Smooth muscle cell (in vitro differentiated cells): Measurements from ENCODE around the gene FNDC4. TPM values are rescaled to one million over a fixed set of nuclear protein-coding genes. Genes with fewer than 3 reads are reported as not detected.

Experiments used
- DNase-seq: peaks from one replicate; lab custom pipeline; 2025; ENCODE audit not compliant: unreplicated experiment; lab: John Stamatoyannopoulos, UW
- H2AFZ ChIP-seq: fragments of 200-600 bp; sonication (generic); 2 replicates; pipeline ENCODE4 v1.6.0; 2016; ENCODE audit warnings: antibody characterized with exemption, low read depth, mild to moderate bottlenecking
- H3F3A ChIP-seq: fragments of 200-600 bp; sonication (generic); 2 replicates; pipeline ENCODE4 v1.6.0; 2017; ENCODE audit warnings: antibody characterized with exemption, low read depth
- H3K27ac ChIP-seq: fragments of 200-600 bp; sonication (generic); 2 replicates; pipeline ENCODE4 v1.5.1; 2016; ENCODE audit warnings: low read depth, mild to moderate bottlenecking
- H3K27me3 ChIP-seq: fragments of 200-600 bp; sonication (generic); 2 replicates; pipeline ENCODE4 v1.6.1; 2016; ENCODE audit warnings: low read depth, mild to moderate bottlenecking
- H3K36me3 ChIP-seq: fragments of 200-600 bp; sonication (generic); 2 replicates; pipeline ENCODE4 v1.5.1; 2016; ENCODE audit warnings: low read depth
- H3K4me1 ChIP-seq: fragments of 200-600 bp; sonication (generic); 2 replicates; pipeline ENCODE4 v1.5.1; 2016; ENCODE audit warnings: low read depth
- H3K4me2 ChIP-seq: fragments of 200-600 bp; sonication (generic); 2 replicates; pipeline ENCODE4 v1.6.0; 2016; ENCODE audit warnings: mild to moderate bottlenecking
- H3K4me3 ChIP-seq: fragments of 200-600 bp; sonication (generic); 2 replicates; pipeline ENCODE4 v1.5.1; 2016; ENCODE audit warnings: mild to moderate bottlenecking
- H3K79me2 ChIP-seq: fragments of 200-600 bp; sonication (generic); 2 replicates; pipeline ENCODE4 v1.6.0; 2016; ENCODE audit warnings: low read depth, mild to moderate bottlenecking
- H3K9ac ChIP-seq: fragments of 200-600 bp; sonication (generic); 2 replicates; pipeline ENCODE4 v1.6.0; 2016; ENCODE audit warnings: low read depth
- H3K9me3 ChIP-seq: fragments of 200-600 bp; sonication (generic); replicated peaks from 2 replicates; pipeline ENCODE4 v1.5.1; 2016; ENCODE audit warnings: low read depth
- H4K20me1 ChIP-seq: fragments of 200-600 bp; sonication (generic); 2 replicates; pipeline ENCODE4 v1.6.0; 2016; ENCODE audit warnings: low read depth
- WGBS: methylation state at CpG from one replicate; pipeline ENCODE4 v1.1.7; 2016; ENCODE audit warnings: low lambda C conversion rate; 5-methylcytosine and 5-hydroxymethylcytosine counted together
- polyA plus RNA-seq: library from polyadenylated mRNA; unstranded; fragments of >200 nt; fragmentation: Nextera tagmentation; extraction: Ambion mirVana; gene quantifications from 2 replicates; pipeline ENCODE4 v1.2.1, GENCODE V29; 2016
- total RNA-seq: library from RNA; depleted of rRNA; stranded (reverse); fragments of >200 nt; gene quantifications from 2 replicates; pipeline ENCODE4 v1.2.3, GENCODE V29; 2014
- TF ChIP-seq, protein P1 (sequence below): fragments of 200-600 bp; sonication (generic); IDR thresholded peaks from 2 replicates; pipeline ENCODE4 v1.5.1; 2017; ENCODE audit warnings: borderline replicate concordance, mild to moderate bottlenecking, antibody characterized with exemption; ENCODE audit not compliant: insufficient read depth, poor library complexity, severe bottlenecking

FNDC4 gene
- total and polyA plus RNA-seq, 2 experiments from 2014 or later, result 6.7 to 24.1 TPM

DNA sequence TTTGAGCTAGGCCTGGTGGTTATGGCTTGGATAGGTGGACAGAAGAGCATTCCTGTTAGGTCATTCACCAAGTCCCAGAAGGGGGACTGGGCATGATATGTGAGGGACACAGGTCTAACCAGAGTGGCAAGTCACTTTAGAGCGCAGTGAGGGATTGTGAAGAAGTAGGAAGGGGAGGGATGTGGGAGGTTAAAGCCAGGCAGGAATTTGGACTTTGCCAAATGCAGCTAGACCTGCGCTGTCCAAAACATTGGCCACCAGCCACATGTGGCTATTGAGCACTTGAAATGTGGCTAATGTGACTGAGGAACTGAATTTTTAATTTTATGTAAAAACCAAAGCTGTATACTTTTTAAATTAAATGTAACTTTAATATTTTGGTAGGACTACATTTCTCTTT is 25.3 kb upstream of the FNDC4 start:
- peaks cover 4% of the 10 kb centered on the region for H3K27me3 ChIP-seq
- H2AFZ ChIP-seq, result no peak overlapping the region
- H3K79me2 ChIP-seq, result no peaks in the 10 kb centered on the region
- H3K27ac ChIP-seq, result no peak overlapping the region
- 95% methylated on average over 2 of the region's 2 CpGs for WGBS
- TF ChIP-seq, protein P1, sequence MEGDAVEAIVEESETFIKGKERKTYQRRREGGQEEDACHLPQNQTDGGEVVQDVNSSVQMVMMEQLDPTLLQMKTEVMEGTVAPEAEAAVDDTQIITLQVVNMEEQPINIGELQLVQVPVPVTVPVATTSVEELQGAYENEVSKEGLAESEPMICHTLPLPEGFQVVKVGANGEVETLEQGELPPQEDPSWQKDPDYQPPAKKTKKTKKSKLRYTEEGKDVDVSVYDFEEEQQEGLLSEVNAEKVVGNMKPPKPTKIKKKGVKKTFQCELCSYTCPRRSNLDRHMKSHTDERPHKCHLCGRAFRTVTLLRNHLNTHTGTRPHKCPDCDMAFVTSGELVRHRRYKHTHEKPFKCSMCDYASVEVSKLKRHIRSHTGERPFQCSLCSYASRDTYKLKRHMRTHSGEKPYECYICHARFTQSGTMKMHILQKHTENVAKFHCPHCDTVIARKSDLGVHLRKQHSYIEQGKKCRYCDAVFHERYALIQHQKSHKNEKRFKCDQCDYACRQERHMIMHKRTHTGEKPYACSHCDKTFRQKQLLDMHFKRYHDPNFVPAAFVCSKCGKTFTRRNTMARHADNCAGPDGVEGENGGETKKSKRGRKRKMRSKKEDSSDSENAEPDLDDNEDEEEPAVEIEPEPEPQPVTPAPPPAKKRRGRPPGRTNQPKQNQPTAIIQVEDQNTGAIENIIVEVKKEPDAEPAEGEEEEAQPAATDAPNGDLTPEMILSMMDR, result no peak
- no peaks in the 10 kb centered on the region for H3K4me1 ChIP-seq
- no peak overlapping the region for H3K4me2 ChIP-seq
- no peaks in the 10 kb centered on the region for H4K20me1 ChIP-seq
- DNase-seq, result no peak
- H3K4me3 ChIP-seq, result no peak overlapping the region
- no peaks in the 10 kb centered on the region for H3K36me3 ChIP-seq
- no peak overlapping the region for H3K9ac ChIP-seq
- H3F3A ChIP-seq, result no peaks in the 10 kb centered on the region
- H3K9me3 ChIP-seq, result no peaks in the 10 kb centered on the region

DNA sequence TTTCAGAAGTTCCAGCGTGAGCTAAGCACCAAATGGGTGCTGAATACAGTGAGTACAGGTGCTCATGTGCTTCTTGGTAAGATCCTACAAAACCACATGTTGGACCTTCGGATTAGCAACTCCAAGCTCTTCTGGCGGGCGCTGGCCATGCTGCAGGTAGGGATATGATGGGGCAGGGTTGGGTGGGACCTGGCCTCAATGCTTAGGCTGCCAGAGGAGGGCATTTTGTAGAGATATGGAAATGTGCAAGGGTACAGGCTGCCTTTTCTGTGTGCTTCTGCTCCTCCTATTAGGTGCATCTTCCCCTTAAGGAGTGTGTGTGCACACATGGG is 23.7 kb upstream of the FNDC4 start:
- TF ChIP-seq, protein P1, result no peak
- Histone ChIP-seq H3K27me3 (peaks cover 10% of the 10 kb centered on the region), H3K9me3 (no peaks in the 10 kb centered on the region), H3K4me3 (no peak overlapping the region), H3K27ac (no peak overlapping the region), H3K36me3 (no peaks in the 10 kb centered on the region), H3K4me1 (no peaks in the 10 kb centered on the region), H3K4me2 (no peak overlapping the region), H4K20me1 (no peaks in the 10 kb centered on the region), H3K79me2 (no peaks in the 10 kb centered on the region), H3K9ac (no peak overlapping the region), H3F3A (no peaks in the 10 kb centered on the region), H2AFZ (no peak overlapping the region)
- no peak for DNase-seq
- 85% methylated on average over 4 of the region's 4 CpGs for WGBS

DNA sequence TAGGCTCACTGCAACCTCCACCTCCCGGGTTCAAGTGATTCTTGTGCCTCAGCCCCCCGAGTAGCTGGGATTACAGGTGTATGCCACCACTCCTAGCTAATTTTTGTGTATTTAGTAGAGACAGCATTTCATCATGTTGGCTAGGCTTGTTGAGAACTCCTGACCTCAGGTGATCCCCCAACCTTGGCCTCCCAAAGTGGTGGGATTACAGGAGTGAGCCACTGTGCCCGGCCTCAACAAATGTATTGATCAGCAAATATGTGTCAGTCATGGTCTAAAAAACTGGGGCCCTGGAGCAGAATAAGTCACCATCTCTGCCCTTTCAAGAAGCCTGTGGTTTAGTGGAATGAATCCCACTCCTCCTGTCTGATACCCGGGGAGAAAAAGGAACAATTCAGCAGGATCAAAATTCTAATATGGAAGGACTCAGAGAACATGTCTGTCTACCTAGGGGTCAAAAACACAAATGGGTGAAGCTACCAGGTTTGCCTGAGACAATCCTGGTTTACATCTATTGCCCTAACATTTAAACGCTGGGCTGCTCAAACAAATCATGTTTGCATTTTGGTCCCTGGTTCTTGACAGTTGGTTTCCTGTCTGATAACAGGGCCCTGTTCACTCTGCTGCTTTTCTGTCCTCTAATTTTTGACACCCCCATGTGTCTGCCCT is 23.2 kb upstream of the FNDC4 start:
- Histone ChIP-seq H3K27ac (no peak overlapping the region), H3K9ac (no peak overlapping the region), H3K36me3 (no peaks in the 10 kb centered on the region), H3K4me1 (no peaks in the 10 kb centered on the region), H3K4me3 (no peak overlapping the region), H3K79me2 (no peaks in the 10 kb centered on the region), H3K9me3 (no peaks in the 10 kb centered on the region), H4K20me1 (no peaks in the 10 kb centered on the region), H2AFZ (no peak overlapping the region), H3K27me3 (peaks cover 10% of the 10 kb centered on the region), H3K4me2 (no peak overlapping the region), H3F3A (no peaks in the 10 kb centered on the region)
- WGBS, result 86% methylated on average over 5 of the region's 5 CpGs
- TF ChIP-seq, protein P1, result no peak
- no peak for DNase-seq

DNA sequence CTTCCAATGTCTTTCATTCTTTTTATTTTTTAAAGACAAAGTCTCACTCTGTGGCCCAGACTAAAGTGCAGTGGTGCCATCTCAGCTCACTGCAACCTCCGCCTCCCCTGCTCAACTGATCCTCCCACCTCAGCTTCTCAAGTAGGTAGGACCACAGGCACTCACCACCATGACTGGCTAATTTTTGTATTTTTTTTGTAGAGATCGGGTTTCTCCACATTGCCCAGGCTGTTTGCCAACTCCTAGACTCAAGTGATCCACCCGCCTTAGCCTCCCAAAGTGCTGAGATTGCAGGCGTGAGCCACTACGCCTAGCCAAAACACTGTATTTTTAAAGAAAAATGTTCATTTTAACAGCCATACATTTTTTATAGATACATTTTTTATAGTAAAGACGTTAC is 14.3 kb upstream of the FNDC4 start:
- Histone ChIP-seq H4K20me1 (no peaks in the 10 kb centered on the region), H2AFZ (no peak overlapping the region), H3K79me2 (no peaks in the 10 kb centered on the region), H3K4me1 (no peaks in the 10 kb centered on the region), H3K9me3 (no peaks in the 10 kb centered on the region), H3K4me3 (no peak overlapping the region), H3F3A (no peaks in the 10 kb centered on the region), H3K36me3 (no peaks in the 10 kb centered on the region), H3K27me3 (peaks cover 1% of the 10 kb centered on the region), H3K27ac (no peak overlapping the region), H3K9ac (no peak overlapping the region), H3K4me2 (no peak overlapping the region)
- WGBS, result 76% methylated on average over 6 of the region's 6 CpGs
- TF ChIP-seq, protein P1, result no peak
- DNase-seq, result no peak
